NCI-H187 (cell line): ENCODE results near the gene EPN1.

Source experiments
- DNase-seq, 2 experiments: peaks; one replicate each; lab custom pipeline; 2025; lab: John Stamatoyannopoulos, UW

EPN1 gene

DNA sequence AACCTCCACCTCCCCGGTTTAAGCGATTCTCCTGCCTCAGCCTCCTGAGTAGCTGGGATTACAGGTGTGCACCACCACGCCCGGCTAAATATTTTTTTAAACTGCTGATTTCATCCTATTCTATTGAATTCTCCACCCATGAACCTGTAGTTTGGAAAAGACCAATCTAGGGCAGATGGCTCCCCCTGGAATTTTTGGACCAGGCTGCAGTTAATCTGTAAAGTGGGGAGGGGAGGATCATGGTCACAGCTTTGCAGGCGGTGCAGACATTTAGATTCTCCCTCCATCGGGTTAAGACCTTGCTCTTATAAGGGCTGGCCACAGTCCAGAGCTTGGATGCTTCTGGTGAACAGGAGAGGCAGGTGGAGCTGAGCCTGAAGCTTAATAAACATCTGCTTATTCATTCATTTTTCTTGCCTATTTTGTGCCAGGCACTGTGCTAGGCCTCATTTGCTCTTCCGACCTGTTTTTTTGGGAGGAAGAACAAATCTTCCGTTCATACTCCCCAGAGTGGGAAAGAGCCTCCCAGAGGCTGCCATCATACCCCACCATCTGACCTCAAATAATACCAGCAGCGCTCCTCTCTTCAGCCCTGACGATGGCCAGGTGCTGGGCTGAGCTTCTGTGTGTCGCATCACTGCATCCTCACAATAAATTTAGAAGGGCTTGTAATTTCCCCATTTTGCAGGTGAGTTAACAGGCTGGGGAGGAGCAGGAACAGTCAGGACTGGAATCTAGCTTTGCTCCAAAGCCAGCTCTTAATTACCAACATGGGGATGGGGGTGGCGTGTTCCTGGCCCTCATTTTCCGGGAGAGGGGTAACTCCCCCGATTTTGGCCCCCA is 27.9 kb upstream of the EPN1 start:
- no peak for DNase-seq

DNA sequence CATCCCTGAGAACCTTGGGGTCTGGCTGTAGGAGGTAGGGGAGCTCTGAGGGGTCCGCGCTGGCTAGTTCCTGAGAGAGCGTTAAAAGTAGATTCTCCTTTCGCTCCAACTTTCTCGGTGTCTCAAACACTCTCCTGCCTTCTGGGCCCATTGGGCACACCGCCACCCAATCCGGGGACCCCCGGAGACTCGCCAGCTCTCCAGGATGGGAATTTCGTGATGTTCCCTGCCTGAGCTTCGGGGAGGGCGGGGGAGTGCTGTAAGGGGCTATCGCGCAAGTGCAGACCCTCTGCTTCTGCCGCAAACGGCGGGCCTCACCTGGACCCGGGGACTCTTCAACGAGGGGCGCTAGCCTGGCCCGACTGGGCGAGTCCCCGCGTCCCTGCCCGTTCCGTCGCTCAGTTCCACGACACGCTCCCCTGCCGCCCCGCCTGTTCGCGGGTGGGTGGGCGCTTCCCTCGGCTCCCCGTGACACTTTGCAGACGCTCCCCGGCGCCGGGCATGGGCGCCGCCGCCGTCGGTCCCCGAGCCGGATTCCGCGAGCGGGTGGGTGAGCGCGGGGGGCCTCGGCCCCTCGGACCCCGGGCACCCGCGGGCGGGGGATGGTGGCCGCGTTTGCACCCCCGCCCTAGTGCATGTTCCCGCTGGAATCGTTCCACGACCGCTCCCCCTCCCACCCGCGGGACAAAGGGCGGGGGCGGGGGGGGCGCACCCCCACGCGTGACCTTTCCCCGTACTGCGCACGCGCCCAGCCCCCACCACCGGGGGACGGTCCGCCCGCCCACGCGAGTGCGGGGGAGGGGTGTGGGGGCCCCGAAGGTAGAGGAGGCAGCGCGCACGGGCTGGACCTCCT is 27.1 kb upstream of the EPN1 start, which contains the start of gene CCDC106:
CCDC106 (plus strand) TSS at position 481 of the 853 bp plus-strand sequence. CDS start 835 bp downstream, outside the sequence.
- peak; percentile 42 to 55 for DNase-seq

DNA sequence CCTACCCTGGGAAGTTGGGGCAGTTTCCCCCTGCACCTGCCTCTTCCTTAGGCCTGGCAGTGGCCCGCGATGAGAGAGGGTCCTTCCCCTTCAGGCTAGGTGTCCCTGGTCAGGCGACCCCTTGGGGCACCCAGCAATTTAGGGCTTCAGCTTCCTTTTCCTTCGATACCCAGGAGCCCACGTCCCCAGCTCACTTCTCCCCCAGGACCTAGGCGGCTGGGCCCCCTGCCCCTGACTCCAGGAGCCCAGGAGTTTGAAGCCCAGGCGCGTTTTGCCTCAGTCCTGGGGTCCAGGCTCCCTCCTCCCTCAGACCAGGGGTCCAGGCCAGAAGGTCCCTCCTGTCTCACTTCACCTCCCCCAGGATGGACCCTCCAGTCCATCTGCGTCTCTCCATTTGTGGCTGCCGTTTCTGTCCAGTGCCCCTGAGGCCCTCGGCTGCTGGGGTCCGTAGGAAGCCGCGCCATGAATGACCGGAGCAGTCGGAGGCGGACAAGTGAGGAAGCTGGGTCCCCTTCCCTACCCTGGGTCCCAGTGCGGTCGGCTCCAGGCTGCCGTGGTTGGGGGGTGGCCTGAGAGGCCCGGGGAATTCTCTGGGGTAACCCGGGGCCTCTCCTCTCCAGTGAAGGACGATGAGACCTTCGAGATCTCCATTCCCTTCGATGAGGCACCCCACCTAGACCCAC is 26.3 kb upstream of the EPN1 start:
- DNase-seq, result no peak

DNA sequence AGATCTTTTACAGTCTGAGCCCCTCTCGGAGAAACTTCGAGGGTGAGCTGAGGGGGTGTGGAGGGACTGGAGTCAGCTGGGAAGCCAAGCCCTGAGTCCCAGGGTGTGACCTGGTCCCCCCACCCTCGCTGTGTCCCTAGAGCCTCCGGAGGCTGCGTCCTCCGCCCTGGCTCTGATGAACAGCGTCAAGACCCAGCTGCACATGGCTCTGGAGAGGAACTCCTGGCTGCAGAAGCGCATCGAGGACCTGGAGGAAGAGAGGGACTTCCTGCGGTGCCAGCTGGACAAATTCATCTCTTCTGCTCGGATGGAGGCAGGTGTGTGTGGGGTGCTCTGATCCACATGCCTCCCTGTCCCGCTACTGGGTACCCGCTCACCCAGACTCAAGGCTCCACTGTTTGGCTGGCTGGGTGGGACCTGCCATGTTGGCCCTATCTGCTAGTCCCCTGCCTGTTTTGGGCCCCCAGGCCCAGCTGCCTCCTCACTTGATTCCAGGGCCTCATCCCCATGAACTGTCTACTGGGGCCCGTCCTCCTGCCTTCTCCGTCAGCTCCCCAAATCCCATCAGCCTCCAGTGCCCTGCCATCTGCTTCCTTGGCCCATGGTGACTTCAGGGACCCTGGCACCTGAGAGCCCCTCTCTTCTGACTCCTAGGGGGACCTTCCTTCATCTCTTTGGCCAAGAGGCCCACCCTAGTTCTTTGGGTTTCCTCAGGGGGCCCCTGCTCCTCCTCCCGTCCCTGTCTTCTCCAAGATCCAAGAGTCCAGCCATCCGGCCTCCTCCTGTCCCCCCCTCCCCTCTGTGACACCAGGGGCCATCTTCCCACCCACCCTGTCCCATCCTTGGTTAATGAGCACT is 25.5 kb upstream of the EPN1 start:
- no peak for DNase-seq

DNA sequence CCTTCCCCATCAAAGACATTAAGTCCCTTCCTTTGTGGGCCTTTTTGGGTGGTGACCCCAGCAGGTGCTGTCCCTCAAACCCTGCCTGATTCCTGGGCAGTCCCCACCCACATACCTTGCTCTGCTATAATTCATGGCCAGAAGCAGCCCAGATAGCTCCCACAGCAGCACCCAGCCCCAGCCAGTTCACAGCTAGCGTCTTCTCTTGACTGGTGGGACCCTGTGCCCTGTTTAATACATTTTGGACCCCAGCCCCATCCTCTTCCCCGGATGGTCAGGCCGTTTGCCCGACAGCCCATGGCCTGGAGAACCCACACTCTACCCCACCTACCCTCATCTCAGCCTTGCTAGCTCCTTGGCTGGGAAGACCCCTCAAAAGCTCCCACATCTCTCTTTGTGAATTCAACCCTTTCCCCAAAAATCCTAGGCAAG is 24.9 kb upstream of the EPN1 start:
- DNase-seq, result no peak

DNA sequence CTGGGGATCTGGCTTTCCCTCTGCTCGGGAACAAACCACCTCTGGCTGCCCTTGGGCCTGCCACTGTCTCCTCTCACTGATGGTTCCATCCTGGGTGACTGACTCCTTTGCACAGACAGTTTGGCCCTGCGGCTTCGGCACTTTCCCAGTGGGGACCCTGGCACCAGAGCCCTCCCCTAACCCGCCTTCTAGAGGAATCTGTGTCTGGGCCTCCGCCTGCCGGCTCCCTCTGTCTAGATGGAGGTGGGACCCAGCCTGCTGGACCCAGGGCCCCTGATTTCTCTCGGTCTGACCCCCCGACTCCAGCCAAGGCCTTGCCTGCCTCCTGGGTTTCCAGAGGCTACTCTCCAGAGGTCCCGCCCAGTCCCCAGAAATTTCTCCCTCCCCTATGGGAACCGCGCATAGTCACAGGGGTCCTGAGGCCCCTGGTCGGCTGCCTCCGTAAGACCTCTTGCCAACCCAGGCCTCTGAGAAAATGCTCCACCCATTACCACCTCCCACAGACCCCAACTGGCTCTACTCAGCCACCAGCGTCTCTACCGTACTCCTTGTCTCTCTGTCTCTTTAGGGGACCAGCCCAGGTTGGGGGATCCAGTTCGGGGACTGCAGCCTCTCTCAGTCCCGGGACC is 24.3 kb upstream of the EPN1 start:
- no peak for DNase-seq

DNA sequence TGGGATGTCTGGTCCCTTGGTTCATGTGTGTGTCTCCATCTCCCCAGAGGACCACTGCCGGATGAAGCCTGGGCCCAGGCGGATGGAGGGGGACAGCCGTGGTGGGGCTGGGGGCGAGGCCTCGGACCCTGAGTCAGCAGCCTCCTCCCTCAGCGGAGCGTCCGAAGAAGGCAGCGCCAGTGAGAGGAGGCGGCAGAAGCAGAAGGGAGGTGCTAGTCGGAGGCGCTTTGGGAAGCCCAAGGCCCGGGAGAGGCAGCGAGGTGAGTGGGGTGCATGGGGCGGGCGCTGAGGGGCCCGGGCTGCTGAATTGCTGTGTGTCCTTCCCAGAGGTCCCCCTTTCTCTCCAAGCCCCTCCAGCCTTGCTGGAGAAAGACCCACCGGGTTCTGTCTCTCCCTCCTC is 23.8 kb upstream of the EPN1 start:
- DNase-seq, result no peak

DNA sequence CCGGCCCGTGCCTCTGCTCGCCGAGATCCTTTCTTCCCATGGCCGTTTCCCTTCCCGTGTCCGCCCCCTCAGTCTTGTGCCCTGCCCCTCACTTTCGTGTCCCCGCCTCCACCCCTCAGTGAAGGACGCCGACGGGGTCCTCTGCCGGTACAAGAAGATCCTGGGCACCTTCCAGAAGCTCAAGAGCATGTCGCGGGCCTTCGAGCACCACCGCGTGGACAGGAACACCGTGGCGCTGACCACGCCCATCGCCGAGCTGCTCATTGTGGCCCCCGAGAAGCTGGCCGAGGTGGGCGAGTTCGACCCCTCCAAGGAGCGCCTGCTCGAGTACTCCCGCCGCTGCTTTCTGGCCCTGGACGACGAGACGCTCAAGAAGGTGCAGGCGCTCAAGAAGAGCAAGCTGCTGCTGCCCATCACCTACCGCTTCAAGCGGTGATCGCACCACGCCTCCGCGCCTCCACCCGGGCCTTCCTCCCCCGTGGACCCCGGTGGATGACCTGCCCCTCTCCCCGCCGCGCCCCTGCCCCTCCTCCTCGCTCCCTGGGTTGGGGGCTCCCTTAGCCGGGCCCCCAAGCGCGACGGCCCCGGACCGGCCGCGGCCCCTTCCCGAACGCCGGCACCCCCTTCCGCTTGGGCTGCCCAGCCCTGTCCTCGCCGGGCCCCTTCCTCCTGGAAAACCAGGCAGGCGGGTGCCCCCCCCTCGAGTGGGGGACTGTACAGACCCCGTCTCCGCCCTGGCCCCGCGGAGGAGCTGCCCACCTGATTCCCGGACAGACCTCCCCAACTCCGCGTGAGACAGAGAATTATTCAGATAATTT is 22.5 kb upstream of the EPN1 start:
- no peak for DNase-seq

DNA sequence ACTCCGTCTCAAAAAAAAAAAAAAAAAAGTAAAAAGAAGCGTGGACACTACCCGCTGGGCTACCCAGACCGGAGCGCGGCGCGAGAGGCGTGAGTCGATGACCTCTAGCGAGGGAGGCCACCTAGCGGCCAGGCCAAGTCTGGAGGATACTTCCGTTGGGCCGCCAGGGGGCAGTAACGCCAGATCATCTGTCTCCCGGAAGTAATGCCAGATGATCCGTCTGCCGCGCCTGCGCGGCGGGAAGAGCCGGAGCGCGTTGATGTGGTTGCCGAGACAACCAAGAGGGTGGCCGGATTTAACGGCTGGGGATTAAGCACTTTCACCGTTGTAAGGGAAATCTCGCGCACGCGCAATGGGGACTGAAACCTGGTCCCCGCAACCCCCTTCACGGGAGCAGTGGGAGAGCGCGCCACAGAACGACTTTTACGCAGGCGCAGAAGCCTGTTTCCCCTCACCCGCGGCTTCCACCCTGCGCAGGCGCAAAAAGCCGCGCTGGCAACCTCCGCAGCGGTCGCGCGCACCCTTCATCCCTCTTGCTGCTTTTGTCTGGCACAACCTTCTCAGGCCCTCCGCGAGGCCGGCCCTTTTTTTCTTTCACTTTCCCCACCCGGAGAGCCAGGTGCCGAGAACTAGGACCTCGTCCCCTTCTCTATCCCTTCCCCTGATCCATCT is 21.2 kb upstream of the EPN1 start:
- DNase-seq, result peak; percentile 98 to 99

DNA sequence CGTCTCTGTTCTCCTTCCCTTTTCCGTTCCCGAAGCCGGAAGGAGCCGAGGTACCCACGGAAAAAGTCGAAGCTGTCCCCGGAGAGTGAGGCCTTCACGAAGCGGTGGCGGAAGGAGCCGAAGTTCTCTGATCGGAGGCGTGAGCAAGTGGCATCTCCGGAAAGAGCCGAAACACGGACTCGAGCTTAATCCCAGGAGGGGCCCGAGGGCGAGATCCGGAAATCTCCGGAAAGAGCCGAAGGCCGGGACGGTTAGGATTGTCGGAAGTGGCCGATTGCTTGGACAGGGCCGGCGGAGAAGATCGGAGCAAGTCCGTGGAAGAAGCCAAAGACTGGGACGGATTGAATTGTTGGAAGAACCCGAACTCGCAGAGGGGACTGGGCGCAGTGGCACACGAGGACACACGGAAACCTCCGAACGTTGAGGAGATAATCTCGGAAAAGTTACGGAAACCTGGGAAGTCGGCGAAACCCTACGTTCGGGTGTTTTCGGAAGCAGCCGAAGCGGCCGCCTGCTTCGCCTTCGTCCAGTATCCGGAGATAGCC is 20.6 kb upstream of the EPN1 start:
- DNase-seq, result peak; percentile 98

DNA sequence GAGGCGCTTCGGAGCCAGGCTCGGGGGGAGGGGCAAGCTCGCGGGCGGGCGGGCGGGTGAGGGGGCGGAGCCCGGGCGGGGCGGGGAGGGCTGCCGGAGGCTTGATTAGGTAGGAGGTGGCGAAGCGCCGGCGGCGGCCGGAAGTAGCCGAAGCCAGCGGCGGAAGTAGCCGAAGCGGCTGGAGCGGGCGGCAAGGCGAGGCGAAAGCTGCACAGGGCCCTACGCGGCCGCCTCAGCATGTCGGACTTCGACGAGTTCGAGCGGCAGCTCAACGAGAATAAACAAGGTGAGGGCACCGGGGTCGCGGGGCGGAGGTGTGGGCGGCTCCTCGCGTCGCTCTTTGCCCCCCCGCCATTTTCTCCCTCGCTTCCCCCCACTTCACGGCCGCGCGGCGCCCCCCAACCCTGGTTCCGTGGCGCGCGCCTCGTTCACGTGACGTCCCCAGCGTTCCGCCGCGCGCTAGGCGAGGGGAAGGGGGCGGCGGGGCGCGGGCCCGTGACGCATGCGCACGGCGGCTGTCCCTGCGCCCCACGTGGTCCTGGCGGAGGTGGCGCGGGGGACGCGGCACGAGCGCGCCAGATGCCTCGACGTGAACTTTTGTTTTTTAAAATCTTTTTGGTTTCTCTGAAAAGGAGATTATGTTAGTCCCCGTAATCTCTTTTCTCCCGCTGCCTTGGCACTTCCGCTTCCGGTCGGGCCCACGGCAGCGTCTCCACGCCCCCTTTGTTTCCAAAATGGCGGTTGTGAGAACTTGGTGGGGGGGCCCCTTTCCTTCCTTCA is 20.0 kb upstream of the EPN1 start, which contains the start of gene U2AF2:
U2AF2 (plus strand) TSS at position 168 of the 780 bp plus-strand sequence; CDS start at position 238, 70 bp downstream.
- peak; percentile 66 to 91 for DNase-seq

DNA sequence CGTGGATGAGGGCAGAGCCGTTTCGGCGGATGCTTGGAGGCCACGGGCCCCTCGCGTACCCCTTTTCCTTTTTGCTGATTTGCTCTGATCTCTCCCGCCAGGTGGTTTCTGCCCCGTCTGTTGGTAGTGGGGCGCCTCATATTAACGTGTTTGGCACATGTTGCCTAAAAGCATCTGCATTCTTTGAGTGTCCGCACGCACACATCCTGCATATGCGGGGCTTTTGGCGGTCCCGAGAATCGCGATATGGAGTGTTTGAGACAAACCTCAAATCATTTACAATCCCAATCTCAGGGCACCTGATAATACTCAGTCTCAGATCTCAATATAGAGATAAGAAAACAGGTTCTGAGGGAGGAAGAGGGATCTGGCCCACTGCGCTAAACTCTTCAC is 19.4 kb upstream of the EPN1 start:
- DNase-seq, result no peak

DNA sequence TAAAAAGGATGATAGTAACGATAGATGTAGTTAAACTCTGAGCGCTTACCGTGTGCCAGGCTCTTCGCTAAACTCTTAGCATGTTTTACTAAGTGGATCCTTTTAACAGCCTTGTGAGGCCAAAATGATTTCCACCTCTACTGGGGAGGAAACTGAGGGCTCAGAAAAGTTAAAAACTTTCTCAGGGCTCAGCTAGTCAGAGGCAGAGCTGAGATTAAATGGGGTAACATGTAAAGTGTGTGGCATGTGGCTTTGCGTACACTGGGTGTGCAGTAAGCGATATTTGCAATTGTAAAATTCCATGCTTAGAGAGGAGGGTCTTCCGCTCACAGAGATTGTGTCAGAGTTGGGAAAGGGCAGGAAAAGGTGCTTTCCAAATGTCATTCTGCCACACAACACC is 18.5 kb upstream of the EPN1 start:
- DNase-seq, result no peak

DNA sequence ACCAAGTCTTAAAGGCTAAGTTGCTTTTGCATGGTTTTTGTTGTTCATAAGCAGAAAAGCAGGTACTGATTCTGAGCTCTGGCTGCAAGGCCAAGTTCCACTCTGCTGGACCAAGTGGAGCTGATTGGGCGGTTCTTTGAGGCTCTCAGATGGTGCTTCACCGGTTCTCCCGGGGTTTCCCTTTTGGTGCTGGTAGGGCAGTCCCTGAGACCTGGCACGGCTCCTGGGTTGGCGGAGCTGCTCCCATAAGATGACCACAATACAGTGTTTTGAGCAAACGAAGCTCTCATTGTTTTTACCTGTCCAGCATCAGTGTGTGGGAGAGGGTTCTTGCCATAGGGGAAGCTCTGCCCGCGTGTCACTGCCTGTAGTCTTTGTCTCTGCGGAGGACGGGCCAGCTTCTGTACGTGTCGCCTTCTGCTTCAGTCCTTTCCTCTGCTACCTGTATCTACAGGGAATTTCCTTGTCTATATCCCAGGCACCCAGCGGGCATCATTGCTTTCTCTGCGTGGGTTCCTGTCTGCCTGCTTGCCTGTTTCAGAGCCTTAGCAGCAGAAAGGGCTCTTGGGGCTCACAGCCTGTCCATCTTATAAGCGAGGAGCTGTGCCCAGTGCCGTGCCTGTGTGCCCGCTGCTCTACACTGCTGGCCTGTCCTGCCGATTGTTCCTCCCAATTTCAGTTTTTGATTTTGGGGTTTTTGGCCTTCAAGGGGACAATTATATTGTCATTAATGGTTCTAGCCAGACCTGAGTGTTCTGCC is 17.9 kb upstream of the EPN1 start:
- no peak for DNase-seq

DNA sequence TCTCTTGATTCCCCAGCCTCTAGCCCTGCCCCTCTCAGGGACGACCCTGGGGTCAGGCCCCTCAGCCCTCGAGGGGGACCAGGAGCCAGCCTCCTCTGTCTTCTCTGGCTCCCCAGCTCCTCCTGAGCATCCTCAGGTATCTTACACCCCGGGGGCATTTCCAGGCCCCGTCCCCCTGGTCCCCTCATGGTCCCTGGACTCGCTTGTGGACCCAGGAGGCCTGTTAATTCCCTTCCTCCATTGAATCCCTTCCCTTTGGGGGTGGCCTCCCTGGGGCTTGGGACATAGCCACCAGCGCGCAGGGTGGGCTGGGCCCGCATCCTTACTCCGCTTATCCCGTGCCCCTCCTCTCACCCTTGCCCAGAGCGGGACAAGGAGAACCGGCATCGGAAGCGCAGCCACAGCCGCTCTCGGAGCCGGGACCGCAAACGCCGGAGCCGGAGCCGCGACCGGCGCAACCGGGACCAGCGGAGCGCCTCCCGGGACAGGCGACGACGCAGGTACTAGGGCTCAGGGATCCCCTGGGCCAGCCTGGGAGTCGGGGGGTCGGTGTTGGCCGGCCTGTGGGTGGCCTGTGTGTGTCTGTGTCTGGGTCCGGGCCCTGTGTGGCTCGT is 16.1 kb upstream of the EPN1 start:
- DNase-seq, result no peak

DNA sequence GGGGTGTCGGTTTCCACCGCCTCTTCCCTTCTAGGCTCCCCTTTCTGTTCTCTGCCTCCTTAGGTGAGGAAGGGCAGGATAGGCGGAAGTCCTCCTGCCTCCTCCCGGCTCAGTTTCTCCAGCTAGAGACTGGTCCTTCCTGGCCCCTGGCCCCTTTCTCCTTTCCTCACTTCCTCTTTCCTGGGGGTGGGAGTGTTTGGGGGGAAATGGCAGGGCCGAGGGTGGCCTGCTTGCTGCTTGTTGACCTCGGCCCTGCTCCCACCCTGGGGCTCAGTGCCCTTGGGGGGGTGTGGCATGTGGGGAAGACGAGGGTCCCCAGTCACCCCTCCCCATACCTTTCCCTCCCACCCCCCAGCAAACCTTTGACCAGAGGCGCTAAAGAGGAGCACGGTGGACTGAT is 15.2 kb upstream of the EPN1 start:
- no peak for DNase-seq

DNA sequence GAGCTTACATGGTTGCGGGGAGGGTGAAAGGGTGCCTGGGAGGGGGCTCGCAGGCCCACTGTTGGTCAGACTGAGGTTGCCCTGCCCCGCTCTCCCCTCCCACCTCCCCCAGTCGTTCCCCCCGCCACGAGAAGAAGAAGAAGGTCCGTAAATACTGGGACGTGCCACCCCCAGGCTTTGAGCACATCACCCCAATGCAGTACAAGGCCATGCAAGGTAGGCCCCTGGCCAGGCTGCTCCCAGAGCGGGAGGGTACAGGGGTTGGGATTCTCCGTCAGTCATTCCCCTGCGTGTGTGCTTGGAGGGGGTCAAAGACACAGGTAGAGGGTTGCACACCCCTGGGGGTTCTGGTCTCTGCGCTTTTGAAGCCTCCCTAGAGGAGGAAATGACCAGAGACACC is 14.6 kb upstream of the EPN1 start:
- no peak for DNase-seq
